Stimulated activated CD8-positive, alpha-beta memory T cell treated with anti-CD3 and anti-CD28 coated beads, Interleukin-4, amount 100 ng/mL, for 4 hours (primary cell): ENCODE data around the gene C14orf119.

Source experiments
- DNase-seq, 2 donors: peaks; one replicate each; pipeline ENCODE4 v3.0.0-alpha.2; 2020; ENCODE audit warnings: low read depth in 2 of 2, low spot score in 1 of 2

The C14orf119 gene

DNA sequence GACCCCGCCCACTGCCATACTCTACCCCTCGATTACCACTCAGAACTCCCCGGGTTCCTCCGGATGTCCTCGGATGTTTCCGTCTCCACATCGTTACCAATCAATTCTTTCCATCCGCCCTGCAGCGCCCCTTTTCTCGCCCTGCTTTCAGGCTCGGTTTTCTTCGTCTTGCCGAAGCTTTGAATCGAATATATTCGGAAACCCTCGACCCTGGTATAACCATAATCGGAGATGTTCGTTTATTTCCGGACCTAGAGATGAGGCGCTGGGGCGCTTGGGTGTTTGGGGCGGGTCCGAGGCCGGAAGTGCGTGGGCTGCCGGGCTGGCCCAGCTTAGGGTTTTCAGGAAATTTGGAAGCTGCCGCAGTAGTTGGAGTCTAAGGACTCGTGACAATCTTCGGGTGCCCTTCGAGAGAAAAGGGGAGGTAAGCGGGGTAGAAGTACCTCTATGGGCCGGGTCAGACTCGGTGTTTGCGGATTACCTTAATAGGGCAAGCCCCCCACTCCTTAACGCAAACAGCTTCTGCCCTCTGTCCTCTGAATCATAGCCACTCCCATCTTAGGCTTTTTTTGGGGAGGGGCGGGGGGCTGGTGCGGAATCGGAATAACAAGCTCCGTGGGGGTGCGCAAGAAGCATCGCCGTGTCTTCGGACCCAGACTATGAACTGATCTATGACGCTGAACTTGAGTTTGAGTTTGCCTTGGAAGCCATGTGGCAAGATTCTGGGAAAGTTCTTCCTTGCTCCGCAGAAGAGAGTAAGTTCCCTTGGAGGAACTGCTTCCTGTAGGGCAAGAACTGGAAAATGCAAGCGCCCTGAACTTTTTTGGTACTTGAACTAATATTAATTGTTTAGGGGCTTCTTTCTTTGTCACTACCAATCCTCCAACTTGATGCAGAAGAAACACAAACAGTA lies at the start of gene C14orf119:
Gene C14orf119, plus strand, starts transcription at position 310 of the 913 bp plus-strand sequence. CDS start 2,154 bp downstream, outside the sequence.
- peak in 1 of 2 donors; percentile 99 for DNase-seq

DNA sequence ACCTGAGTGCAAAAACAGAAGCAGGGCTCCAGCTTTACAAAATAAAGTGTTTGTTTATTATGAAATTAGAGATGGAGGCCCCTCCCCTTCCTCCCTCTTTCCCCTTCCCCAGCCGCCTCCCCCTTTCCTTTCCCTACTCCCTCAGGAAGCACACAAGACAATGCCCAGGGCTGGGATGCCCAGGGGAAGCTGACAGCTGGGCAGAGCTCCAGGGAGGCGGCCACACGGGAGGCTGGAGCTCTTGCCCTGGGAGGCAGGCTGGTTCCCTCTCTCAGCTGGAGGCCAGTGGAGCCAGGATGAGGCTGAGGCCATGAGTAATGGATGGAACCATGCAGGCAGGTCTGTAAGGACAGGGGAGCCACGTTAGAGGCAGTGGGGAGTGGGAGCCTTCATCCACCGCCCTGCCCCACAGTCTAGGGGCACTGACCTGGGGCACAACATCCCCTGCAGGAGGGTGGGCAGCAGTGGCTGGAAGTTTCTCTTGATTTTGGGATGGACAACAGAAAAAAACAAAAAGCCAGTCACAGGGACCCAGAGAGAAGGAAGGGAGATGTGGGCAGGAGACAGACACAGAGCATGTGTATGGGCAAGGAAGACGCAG lies 48.2 kb upstream of the C14orf119 start:
- DNase-seq = no peak

- DNase-seq = no peak
These were observed 47.3 kb upstream of the C14orf119 start for GRCh38 chr14:23047751-23048693.

- DNase-seq = no peak
These were observed 46.3 kb upstream of the C14orf119 start for GRCh38 chr14:23049011-23049410.

DNA sequence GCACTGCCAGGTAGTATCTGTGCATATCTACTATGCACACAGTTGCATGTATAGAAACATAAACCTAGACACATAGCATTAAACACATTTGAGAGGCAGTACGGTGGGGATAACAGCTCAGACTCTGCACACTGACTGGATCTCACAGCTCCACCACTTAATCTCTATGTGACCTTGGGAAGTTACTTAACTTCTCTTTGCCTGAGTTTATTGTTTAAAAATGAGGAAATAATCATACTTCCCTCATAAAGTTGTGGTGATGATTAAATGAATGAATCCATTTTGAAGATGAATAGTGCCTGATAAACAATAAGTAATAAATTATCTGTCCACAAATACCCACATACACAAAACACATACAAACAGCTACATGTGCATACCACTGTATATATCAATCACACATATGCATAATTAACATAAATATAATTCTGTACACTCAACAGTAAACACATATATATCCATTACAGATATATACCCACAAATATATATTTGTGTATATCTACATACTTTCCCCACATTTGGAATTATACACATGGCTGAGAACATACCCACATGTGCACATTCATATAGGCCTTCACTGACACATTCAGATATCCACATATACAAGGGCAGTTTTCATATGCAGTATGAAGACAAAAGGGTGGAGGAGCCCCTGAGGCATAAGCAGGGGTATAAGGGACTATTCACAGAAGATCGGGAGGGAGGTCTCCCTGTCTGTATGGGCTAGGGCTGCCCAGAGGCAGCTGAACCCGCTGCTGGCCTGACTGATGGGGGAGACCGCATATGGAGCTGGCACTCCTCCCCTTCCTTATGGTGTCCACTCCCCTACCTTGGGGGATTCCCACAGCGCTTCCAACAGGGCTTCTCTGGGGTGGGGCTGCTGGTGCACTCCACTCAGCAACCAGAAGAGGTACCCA lies 43.9 kb upstream of the C14orf119 start:
- DNase-seq = no peak

DNA sequence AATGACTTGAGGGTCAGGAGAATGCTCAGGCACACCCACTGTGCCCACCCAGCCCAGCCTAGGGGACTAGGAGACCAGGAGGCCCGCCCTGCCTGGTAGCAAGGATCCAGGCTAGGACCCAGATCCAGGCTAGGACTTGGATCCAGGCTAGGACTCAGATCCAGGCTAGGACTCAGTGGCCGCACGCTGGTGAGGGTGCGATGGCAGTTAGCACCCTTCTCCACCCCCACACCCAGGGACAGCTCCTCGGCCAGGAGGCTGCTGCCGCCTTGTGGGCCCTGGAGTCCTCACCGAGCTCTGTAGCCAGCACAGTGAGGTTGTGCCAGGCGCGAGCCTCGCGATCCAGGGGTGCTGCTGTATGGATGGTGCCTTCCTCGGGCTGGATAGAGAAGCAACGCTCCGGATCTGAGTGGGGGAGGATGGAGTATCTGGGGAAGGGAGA lies 43.1 kb upstream of the C14orf119 start:
- no peak for DNase-seq

GRCh38 chr14:23052671-23053070 lies 42.6 kb upstream of the C14orf119 start:
- DNase-seq = no peak

- no peak for DNase-seq
These were observed 41.9 kb upstream of the C14orf119 start for GRCh38 chr14:23053426-23053825.

DNA sequence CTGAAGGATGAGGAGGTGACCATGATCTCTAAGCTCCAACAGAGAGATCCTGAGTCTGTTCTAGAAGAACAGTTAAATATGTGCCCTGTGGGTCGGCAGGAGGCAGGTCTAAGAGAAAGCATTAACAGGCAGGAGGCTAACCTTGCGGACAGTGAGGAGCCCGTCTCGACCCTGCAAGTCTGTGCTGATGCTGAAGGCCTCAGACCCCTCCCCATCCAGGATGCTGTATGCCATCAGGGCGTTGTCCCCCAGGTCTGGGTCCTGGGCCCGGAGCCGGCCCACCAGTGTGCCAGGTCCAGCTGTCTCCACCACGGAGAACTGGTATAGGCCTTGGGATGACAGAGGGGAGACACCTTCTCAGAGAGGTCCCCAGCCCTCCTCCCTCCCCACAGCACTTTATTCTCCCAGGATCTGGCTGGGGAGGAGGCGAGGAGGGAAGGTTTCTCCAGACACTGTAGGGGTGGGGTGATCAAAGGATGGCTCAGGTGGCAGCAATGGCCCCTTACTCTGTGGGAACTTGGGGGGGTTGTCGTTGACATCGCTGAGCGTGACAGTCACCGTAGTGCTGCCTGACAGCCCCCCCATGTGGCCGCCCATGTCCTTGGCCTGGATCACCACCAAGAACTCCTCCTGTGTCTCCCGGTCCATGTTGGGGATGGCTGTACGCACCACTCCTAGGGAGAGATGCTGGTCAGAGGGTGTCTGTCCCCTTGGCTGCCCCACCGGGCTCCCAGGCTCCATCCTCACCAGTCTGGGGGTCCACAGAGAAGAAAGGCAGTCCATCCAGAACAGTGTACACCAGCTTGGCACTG lies 41.1 kb upstream of the C14orf119 start:
- DNase-seq = no peak

- no peak for DNase-seq
These were observed 40.2 kb upstream of the C14orf119 start for GRCh38 chr14:23055147-23055550.

DNA sequence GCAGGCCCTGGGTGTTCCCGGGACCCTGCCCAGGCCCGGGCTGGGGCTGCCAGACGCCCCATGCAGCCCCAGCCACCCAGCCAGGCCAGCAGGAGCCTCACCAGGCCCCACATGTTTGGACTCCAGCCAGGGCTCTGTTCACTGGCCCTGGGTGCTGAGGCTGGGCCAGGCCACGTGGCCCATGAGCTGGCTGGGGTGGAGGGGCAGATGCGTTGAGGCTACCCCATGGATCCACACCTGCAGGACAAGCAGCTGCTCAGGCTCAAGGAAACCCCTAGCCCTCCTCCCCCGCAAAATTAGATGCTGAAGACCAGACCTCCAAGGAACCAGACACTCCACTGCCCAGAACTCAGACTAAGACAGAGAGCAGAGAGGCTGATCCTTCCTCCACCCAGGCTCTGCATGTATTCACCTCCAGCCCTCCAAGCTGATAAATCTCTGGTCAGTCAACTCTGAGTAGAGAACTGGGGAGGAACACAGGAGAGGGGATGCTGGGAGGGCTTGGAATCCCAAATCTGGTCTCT lies 39.6 kb upstream of the C14orf119 start:
- no peak for DNase-seq

DNA sequence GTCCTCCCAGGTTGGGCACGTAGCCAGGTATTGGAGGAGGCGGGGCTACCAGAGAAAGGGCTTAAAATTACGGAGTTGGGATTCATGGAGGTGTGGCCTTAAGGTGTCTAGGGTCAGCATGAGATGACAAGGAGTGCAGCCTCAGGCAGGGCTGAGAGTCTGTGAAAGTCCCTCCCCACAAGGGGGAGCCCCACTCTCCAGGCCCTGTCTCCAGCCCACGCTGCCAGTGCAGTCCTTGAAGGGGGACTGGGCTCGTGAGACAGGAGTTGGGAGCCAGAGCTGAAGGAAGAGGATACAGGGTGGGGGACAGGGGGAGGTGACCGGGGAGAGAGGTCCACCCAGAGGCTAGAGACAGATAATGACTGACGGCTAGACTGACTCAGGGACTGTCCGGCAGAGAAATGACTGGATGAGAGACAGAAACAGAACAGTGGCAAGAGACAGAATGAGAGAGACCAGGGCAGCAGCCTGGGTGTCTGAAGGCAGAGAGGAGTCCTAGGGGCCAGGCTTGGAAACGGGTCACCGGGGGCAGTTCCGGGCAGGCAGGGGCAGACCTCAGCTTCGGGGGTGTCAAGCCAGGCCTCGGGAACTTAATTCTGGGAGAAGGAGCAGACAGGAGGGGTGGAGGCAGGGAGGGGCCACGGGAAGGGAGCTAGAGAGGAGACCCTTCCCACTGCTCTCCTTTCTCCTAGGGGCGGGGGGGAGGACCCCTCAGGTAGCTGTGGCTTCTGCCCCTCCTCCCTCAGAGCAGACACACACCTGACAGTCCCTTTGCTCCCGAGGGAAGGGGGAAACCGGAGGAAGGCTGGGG lies 39.0 kb upstream of the C14orf119 start:
- DNase-seq = peak in 1 of 2 donors; percentile 35

- DNase-seq = peak in 1 of 2 donors; percentile 50
These were observed 38.1 kb upstream of the C14orf119 start, which contains the start of gene CDH24 for GRCh38 chr14:23056956-23057756. CDH24 (minus strand) TSS chr14:23057520; CDS start chr14:23055733, 1,787 bp downstream.

GRCh38 chr14:23057757-23058653 lies 37.3 kb upstream of the C14orf119 start:
- peak; percentile 71 to 82 for DNase-seq

DNA sequence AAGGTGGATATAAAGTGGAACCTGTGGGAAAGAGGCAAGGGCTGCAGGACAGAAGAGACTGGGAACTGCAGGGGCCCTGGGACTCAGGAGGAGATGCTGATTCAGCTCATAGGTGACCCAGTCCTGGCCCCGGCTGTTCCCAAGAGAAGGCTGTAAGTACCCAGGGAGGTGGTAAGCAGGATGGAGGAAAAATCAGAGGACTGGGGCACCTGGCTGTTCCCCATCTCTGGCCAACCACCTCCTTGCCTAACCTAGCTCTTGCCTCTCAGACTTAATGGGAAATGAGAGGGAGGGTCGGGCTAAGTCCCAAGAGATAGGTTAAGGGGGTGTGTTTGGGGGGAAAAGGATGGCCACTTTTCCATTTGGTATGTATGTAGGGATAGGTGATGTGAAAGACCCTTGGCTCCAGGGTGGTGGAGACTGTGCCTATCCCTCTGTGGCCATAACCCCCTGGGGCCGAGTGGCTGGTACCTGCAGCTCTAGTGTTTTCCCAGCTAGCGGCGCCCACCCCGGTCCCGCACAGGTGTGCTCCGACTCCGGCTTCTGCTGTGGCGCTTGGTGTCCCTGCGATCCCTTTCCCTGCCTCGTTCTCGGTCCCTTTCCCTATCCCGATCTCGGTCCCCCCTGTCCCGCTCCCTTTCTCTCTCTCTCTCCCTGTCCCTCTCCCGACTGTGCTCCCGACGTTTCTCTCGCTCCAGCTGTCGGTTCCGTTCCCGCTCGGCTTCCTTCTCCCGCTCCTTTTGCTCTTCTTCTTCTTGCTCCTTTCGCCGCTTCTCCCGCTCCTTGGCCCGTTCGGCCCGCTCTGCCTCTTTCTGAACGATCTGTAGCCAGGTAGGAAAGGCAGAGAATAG lies 36.4 kb upstream of the C14orf119 start:
- no peak for DNase-seq
